Lower lobe of right lung (tissue), 2 donors: Measurements from ENCODE around the gene CBY2. TPM values are rescaled to one million over a fixed set of nuclear protein-coding genes. Genes with fewer than 3 reads are reported as not detected.
"Not testable (repeated sequence)": the region's sequence is repeated elsewhere in the genome, so short reads cannot be mapped to it uniquely, and the experiment has no call there.

Experiments
- ATAC-seq, 2 donors: fragments of 200-7000 bp; cut with Tn5 transposase; one replicate each; pipeline ENCODE4 v1.9.1; 2020 to 2022; ENCODE audit warnings: mild to moderate bottlenecking in 2 of 2, moderate library complexity in 2 of 2
- DNase-seq: peaks from one replicate; pipeline ENCODE4 v3.0.0-alpha.2; 2020
- H3K27ac ChIP-seq: fragments of 200-600 bp; one replicate; pipeline ENCODE4 v1.8.0; 2022
- H3K27me3 ChIP-seq: fragments of 200-600 bp; one replicate; pipeline ENCODE4 v1.8.0; 2022; ENCODE audit warnings: low read depth
- H3K36me3 ChIP-seq: fragments of 200-600 bp; one replicate; pipeline ENCODE4 v1.8.0; 2022; ENCODE audit warnings: mild to moderate bottlenecking
- H3K4me1 ChIP-seq: fragments of 200-600 bp; one replicate; pipeline ENCODE4 v1.8.0; 2022
- H3K4me3 ChIP-seq: fragments of 200-600 bp; one replicate; pipeline ENCODE4 v1.8.0; 2022; ENCODE audit warnings: mild to moderate bottlenecking
- H3K9me3 ChIP-seq: fragments of 200-600 bp; one replicate; pipeline ENCODE4 v1.8.0; 2022
- intact Hi-C: fragments of 100-400 bp; cut with DNase I; formaldehyde crosslinking; loops from one replicate; pipeline ENCODE4 v1.11.0; 2022
- total RNA-seq: library from RNA; stranded (reverse); fragmentation: NEBNext Ultra II Directional; extraction: Animal tissue kit (Norgen Biotek cat#: 25700); gene quantifications from one replicate; pipeline ENCODE4 v1.2.1, GENCODE V29; 2021
- TF ChIP-seq, protein P1 (sequence below): fragments of 200-600 bp; IDR thresholded peaks from one replicate; pipeline ENCODE4 v1.8.0; 2022; ENCODE audit warnings: antibody characterized with exemption, mild to moderate bottlenecking
- donor health status: DM: no; HTN: yes; CAD: no; lungs with severe emphysema.

The CBY2 gene
- total RNA-seq, 1 donor from 2014 or later = not detected

- Histone ChIP-seq H3K4me1 (no peaks in the 10 kb centered on the region), H3K27me3 (no peaks in the 10 kb centered on the region), H3K36me3 (no peaks in the 10 kb centered on the region), H3K9me3 (no peaks in the 10 kb centered on the region), H3K4me3 (no peak overlapping the region), H3K27ac (no peak overlapping the region)
- TF ChIP-seq, protein P1, sequence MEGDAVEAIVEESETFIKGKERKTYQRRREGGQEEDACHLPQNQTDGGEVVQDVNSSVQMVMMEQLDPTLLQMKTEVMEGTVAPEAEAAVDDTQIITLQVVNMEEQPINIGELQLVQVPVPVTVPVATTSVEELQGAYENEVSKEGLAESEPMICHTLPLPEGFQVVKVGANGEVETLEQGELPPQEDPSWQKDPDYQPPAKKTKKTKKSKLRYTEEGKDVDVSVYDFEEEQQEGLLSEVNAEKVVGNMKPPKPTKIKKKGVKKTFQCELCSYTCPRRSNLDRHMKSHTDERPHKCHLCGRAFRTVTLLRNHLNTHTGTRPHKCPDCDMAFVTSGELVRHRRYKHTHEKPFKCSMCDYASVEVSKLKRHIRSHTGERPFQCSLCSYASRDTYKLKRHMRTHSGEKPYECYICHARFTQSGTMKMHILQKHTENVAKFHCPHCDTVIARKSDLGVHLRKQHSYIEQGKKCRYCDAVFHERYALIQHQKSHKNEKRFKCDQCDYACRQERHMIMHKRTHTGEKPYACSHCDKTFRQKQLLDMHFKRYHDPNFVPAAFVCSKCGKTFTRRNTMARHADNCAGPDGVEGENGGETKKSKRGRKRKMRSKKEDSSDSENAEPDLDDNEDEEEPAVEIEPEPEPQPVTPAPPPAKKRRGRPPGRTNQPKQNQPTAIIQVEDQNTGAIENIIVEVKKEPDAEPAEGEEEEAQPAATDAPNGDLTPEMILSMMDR = no peak
- ATAC-seq = no peak
- no peak for DNase-seq
- intact Hi-C loops = no loop called here
These were observed 47.0 kb downstream of the CBY2 start for GRCh38 chr13:45748941-45749759.

DNA sequence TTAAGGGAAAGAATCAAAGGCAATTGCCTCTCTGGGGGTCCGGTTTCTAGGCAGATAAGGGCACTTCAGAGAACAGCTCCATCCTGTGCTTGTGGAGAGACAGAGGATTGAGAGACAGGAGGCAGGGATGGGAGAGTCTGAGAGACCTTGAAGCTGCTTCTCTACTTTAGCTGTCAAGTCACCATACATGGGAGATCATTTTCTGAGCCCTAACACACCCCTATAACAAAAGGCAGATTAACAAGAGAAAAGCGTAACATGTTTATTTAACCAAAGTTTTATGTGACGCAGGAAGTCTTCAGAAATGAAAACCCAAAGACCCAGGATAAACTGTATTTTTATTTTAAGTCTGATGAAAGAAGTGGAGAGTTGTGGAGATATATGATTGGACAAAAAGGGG lies 48.4 kb downstream of the CBY2 start:
- DNase-seq (no peak), ATAC-seq (no peak)
- no peaks in the 10 kb centered on the region for H3K9me3 ChIP-seq
- no peaks in the 10 kb centered on the region for H3K36me3 ChIP-seq
- H3K4me1 ChIP-seq = no peaks in the 10 kb centered on the region
- H3K27ac ChIP-seq = no peak overlapping the region
- intact Hi-C loops = no loop called here
- no peak overlapping the region for H3K4me3 ChIP-seq
- H3K27me3 ChIP-seq = no peaks in the 10 kb centered on the region
- TF ChIP-seq, protein P1 = no peak

DNA sequence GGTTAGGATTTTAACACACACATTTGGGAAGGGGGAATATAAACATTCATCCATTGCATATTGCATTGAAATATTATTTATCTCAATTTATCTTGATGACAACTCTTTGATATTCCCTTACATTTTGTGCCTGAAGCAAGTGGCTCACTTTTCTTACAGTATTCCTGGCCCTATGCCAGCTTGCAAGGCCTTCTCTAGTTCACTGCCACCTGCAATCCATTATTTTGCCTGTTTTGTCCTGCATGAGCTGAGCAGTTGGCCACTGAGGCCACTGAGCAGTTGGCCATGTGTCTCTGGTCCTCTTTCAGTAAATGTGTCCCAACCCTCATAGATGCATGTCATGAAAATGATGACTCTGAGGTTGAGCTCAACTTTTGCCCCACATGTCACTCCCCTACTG lies 49.8 kb downstream of the CBY2 start:
- H3K9me3 ChIP-seq = no peaks in the 10 kb centered on the region
- ATAC-seq (no peak), DNase-seq (no peak)
- H3K27ac ChIP-seq = no peak overlapping the region
- no peaks in the 10 kb centered on the region for H3K27me3 ChIP-seq
- TF ChIP-seq, protein P1 = no peak
- H3K4me1 ChIP-seq = no peaks in the 10 kb centered on the region
- no peak overlapping the region for H3K4me3 ChIP-seq
- intact Hi-C loops = no loop called here
- no peaks in the 10 kb centered on the region for H3K36me3 ChIP-seq

DNA sequence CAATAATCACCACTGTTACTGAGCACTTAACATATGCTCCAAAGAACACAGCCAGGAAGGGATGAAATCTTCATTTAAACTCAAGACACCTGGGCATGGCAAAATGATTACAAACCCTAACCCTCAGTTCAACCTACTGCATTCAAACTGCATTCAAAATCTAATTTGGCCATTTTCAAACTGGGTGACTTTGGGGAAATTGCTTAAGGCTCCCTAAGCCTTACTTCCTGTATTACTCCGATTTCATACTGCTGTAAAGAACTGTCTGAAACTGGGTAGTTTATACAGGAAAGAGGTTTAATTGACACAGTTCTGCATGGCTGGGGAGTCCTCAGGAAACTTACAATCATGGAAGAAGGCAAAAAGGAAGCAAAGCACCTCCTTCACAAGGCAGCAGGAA lies 50.4 kb downstream of the CBY2 start:
- ATAC-seq = no peak
- intact Hi-C loops = no loop called here

DNA sequence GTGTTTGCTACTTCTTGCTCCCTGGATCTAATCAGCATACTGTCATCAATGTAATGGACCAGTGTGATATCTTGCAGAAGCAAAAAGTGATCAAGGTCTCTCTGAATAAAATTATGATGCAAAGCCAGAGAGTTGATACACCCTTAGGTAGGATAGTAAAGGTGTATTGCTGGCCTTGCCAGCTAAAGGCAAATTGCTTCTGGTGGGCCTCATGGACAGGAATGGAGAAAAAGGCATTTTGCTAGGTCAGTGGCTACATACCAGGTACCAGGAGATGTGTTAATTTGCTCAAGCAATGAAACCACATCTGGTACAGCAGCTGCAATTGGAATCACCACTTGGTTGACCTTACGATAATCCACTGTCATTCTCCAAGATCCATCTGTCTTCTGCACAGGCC lies 54.4 kb downstream of the CBY2 start:
- intact Hi-C loops, H3K27ac ChIP-seq, H3K27me3 ChIP-seq, H3K36me3 ChIP-seq, ATAC-seq, DNase-seq, H3K4me3 ChIP-seq, H3K4me1 ChIP-seq: not testable (repeated sequence)
- peaks cover 15% of the 10 kb centered on the region for H3K9me3 ChIP-seq

More for the DNA sequence above, 50.4 kb downstream of the CBY2 start:
- no peaks in the 10 kb centered on the region for H3K36me3 ChIP-seq
- H3K4me1 ChIP-seq = no peaks in the 10 kb centered on the region
- peaks cover 5% of the 10 kb centered on the region for H3K9me3 ChIP-seq
- H3K4me3 ChIP-seq = no peak overlapping the region
- DNase-seq = no peak
- H3K27ac ChIP-seq = no peak overlapping the region
- H3K27me3 ChIP-seq = no peaks in the 10 kb centered on the region
- TF ChIP-seq, protein P1 = no peak

GRCh38 chr13:45757589-45757988 lies 55.5 kb downstream of the CBY2 start:
- intact Hi-C loops, H3K27ac ChIP-seq, H3K4me3 ChIP-seq, H3K36me3 ChIP-seq, ATAC-seq, H3K4me1 ChIP-seq, H3K27me3 ChIP-seq, DNase-seq: not testable (repeated sequence)
- H3K9me3 ChIP-seq = peaks cover 15% of the 10 kb centered on the region
